MM.1S (cell line): ENCODE results near the gene DCN.

Source experiments
- DNase-seq: peaks from one replicate; pipeline ENCODE4 v3.0.0-alpha.2; 2015
- H2AFZ ChIP-seq: fragments of 300-600 bp; sonication (generic); 2 replicates; pipeline ENCODE4 v1.6.0; 2016; ENCODE audit warnings: antibody characterized with exemption, low read length
- H3F3A ChIP-seq: fragments of 300-600 bp; sonication (generic); 2 replicates; pipeline ENCODE4 v1.6.1; 2016; ENCODE audit warnings: mild to moderate bottlenecking, antibody characterized with exemption, low read length, moderate library complexity, mixed read lengths; ENCODE audit not compliant: insufficient read depth
- H3K27ac ChIP-seq: fragments of 300-600 bp; sonication (generic); 2 replicates; pipeline ENCODE4 v1.5.1; 2016; ENCODE audit warnings: mild to moderate bottlenecking, low read length
- H3K27me3 ChIP-seq: fragments of 300-600 bp; sonication (generic); replicated peaks from 2 replicates; pipeline ENCODE4 v1.6.0; 2016; ENCODE audit warnings: low read length; ENCODE audit not compliant: insufficient read depth
- H3K36me3 ChIP-seq: fragments of 300-600 bp; sonication (generic); replicated peaks from 2 replicates; pipeline ENCODE4 v1.6.1; 2016; ENCODE audit warnings: mild to moderate bottlenecking, low read length, mixed read lengths; ENCODE audit not compliant: insufficient read depth
- H3K4me1 ChIP-seq: fragments of 300-600 bp; sonication (generic); 2 replicates; pipeline ENCODE4 v1.6.1; 2016; ENCODE audit warnings: low read length, mixed read lengths
- H3K4me2 ChIP-seq: fragments of 300-600 bp; sonication (generic); 2 replicates; pipeline ENCODE4 v1.6.0; 2016; ENCODE audit warnings: low read depth, low read length
- H3K4me3 ChIP-seq: fragments of 300-600 bp; sonication (generic); 2 replicates; pipeline ENCODE4 v1.5.1; 2016; ENCODE audit warnings: low read length, mixed read lengths
- H3K79me2 ChIP-seq: fragments of 300-600 bp; sonication (generic); 2 replicates; pipeline ENCODE4 v1.6.1; 2016; ENCODE audit warnings: mixed run types, low read length, mixed read lengths
- H3K9ac ChIP-seq: fragments of 300-600 bp; sonication (generic); 2 replicates; pipeline ENCODE4 v1.6.1; 2016; ENCODE audit warnings: low read length, mixed read lengths
- H3K9me2 ChIP-seq: fragments of 300-600 bp; sonication (generic); replicated peaks from 2 replicates; pipeline ENCODE4 v1.6.1; 2016; ENCODE audit warnings: mild to moderate bottlenecking, low read length, mixed read lengths; ENCODE audit not compliant: insufficient read depth
- H3K9me3 ChIP-seq: fragments of 300-600 bp; sonication (generic); replicated peaks from 2 replicates; pipeline ENCODE4 v1.6.1; 2016; ENCODE audit warnings: mild to moderate bottlenecking, low read length, mixed read lengths; ENCODE audit not compliant: insufficient read depth
- H4K20me1 ChIP-seq: fragments of 300-600 bp; sonication (generic); 2 replicates; pipeline ENCODE4 v1.6.1; 2016; ENCODE audit warnings: mild to moderate bottlenecking, low read length, moderate library complexity, mixed read lengths; ENCODE audit not compliant: insufficient read depth
- EZH2 ChIP-seq: fragments of 300-600 bp; sonication (generic); optimal IDR thresholded peaks from 2 replicates; pipeline ENCODE3; 2017; ENCODE audit warnings: low read depth, mild to moderate bottlenecking, antibody characterized with exemption, low read length, mixed read lengths
- EZH2phosphoT487 ChIP-seq: fragments of 300-600 bp; sonication (generic); IDR thresholded peaks from 2 replicates; pipeline ENCODE4 v1.6.1; 2018; ENCODE audit warnings: antibody characterized with exemption, low read length
- TF ChIP-seq, protein P1 (sequence below): fragments of 300-600 bp; sonication (generic); IDR thresholded peaks from 2 replicates; pipeline ENCODE4 v1.5.1; 2016; ENCODE audit warnings: antibody characterized with exemption, low read length, mixed read lengths

DCN gene

DNA sequence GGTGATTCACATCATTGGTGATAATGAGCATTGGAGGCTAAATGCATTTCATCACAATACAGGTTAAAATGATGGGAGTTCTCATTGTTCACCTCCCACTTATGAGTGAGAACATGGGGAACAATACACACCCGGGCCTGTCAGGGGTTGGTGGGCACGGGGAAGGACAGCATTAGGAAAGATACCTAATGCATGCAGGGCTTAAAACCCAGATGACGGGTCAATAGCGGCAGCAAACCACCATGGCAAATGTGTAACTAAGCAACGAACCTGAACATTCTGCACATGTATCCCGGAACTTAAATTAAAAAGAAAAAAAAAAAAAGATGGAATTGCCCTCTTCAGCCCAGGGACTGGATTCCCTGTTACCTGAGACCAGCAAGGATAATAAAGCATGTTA lies 69.0 kb downstream of the DCN start:
- H3K27me3 ChIP-seq: no peaks in the 10 kb centered on the region
- no peaks in the 10 kb centered on the region for H3K79me2 ChIP-seq
- no peak overlapping the region for H3K9ac ChIP-seq
- no peak for TF ChIP-seq EZH2
- no peak for TF ChIP-seq EZH2phosphoT487
- TF ChIP-seq, protein P1, sequence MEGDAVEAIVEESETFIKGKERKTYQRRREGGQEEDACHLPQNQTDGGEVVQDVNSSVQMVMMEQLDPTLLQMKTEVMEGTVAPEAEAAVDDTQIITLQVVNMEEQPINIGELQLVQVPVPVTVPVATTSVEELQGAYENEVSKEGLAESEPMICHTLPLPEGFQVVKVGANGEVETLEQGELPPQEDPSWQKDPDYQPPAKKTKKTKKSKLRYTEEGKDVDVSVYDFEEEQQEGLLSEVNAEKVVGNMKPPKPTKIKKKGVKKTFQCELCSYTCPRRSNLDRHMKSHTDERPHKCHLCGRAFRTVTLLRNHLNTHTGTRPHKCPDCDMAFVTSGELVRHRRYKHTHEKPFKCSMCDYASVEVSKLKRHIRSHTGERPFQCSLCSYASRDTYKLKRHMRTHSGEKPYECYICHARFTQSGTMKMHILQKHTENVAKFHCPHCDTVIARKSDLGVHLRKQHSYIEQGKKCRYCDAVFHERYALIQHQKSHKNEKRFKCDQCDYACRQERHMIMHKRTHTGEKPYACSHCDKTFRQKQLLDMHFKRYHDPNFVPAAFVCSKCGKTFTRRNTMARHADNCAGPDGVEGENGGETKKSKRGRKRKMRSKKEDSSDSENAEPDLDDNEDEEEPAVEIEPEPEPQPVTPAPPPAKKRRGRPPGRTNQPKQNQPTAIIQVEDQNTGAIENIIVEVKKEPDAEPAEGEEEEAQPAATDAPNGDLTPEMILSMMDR: no peak
- no peaks in the 10 kb centered on the region for H3K9me2 ChIP-seq
- no peaks in the 10 kb centered on the region for H3K4me1 ChIP-seq
- no peak overlapping the region for H3K27ac ChIP-seq
- no peaks in the 10 kb centered on the region for H3K36me3 ChIP-seq
- DNase-seq: no peak
- no peaks in the 10 kb centered on the region for H4K20me1 ChIP-seq
- H3F3A ChIP-seq: no peaks in the 10 kb centered on the region
- no peak overlapping the region for H3K4me3 ChIP-seq
- H2AFZ ChIP-seq: no peak overlapping the region
- no peak overlapping the region for H3K4me2 ChIP-seq
- H3K9me3 ChIP-seq: no peaks in the 10 kb centered on the region

DNA sequence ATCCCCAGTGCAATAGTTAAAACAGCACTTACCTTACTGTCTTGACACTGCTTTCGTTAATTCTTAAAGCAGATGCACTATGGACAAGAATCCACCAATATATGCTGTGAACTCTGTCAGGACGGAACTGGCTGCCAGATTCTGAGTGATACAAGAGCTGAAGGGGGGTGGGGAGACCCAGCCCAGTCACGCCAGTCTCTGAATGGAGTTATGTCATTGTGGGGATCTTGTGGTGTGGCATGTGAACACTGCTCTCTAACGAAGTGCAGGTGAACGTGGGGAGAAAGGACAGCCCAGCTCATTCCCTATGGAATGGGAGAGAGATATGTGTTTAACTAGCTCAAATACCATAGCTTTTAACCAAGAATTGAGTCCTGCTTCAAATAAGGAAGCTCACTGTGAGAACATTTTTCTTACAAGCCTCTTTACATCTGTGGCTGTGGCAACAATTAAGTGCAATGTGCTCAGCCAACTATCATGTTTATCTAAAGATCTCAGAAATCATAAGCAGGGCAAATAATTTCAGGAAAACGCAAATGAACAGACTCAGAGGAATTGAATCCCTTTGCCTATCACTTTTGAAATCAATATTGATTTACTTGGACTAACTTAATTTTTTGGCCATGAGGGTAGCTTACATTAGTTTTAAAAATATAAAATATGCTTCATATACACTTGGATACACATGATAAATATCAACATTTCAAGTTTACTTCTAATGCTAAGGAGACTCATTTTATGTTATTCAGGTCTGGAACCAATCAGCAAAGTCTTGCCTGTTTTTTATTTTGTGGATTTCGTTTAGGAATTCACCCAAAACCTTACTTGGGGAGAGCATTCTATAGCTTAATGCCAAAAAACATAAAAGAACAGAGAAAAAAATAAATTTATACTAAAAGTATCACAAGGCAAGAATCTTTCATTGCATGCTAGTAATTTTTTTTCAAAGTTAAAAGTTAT lies 71.0 kb downstream of the DCN start, which contains the start of gene LUM:
Gene LUM, minus strand, starts transcription at position 129 of the 960 bp plus-strand sequence. CDS start 2,515 bp downstream, outside the sequence.
- no peaks in the 10 kb centered on the region for H3K36me3 ChIP-seq
- no peaks in the 10 kb centered on the region for H3K9me3 ChIP-seq
- H3F3A ChIP-seq: no peaks in the 10 kb centered on the region
- no peaks in the 10 kb centered on the region for H4K20me1 ChIP-seq
- H3K4me3 ChIP-seq: no peak within 1 kb of the TSS
- DNase-seq: no peak
- no peak within 1 kb of the TSS for H3K9ac ChIP-seq
- no peak within 1 kb of the TSS for H2AFZ ChIP-seq
- no peak within 1 kb of the TSS for H3K27ac ChIP-seq
- no peaks in the 10 kb centered on the region for H3K4me1 ChIP-seq
- TF ChIP-seq, protein P1: no peak
- no peak for TF ChIP-seq EZH2
- no peak for TF ChIP-seq EZH2phosphoT487
- H3K79me2 ChIP-seq: no peaks in the 10 kb centered on the region
- no peaks in the 10 kb centered on the region for H3K9me2 ChIP-seq
- H3K4me2 ChIP-seq: no peak within 1 kb of the TSS
- no peaks in the 10 kb centered on the region for H3K27me3 ChIP-seq

- Histone ChIP-seq H4K20me1 (no peaks in the 10 kb centered on the region), H3F3A (no peaks in the 10 kb centered on the region), H3K4me3 (no peak overlapping the region), H3K36me3 (no peaks in the 10 kb centered on the region), H3K27me3 (no peaks in the 10 kb centered on the region), H3K79me2 (no peaks in the 10 kb centered on the region), H3K9me3 (no peaks in the 10 kb centered on the region), H3K9ac (no peak overlapping the region), H2AFZ (no peak overlapping the region), H3K9me2 (no peaks in the 10 kb centered on the region), H3K27ac (no peak overlapping the region), H3K4me2 (no peak overlapping the region), H3K4me1 (0 out of 2 replicates have a peak, but pooled peaks cover 1% of the 10 kb centered on the region)
- DNase-seq: no peak
- TF ChIP-seq EZH2phosphoT487: no peak
- no peak for TF ChIP-seq EZH2
- TF ChIP-seq, protein P1: no peak
These were observed 72.2 kb downstream of the DCN start for GRCh38 chr12:91110311-91110924.
